ENCODE data around the gene STOML2.

Gene STOML2

GRCh38 chr9:35108461-35108860, 5.5 kb upstream of the STOML2 start:
- DNase-seq (ENCODE audit: extremely low spot score, insufficient read length, low read depth) (no peak), FAIRE-seq (no peak)

DNA sequence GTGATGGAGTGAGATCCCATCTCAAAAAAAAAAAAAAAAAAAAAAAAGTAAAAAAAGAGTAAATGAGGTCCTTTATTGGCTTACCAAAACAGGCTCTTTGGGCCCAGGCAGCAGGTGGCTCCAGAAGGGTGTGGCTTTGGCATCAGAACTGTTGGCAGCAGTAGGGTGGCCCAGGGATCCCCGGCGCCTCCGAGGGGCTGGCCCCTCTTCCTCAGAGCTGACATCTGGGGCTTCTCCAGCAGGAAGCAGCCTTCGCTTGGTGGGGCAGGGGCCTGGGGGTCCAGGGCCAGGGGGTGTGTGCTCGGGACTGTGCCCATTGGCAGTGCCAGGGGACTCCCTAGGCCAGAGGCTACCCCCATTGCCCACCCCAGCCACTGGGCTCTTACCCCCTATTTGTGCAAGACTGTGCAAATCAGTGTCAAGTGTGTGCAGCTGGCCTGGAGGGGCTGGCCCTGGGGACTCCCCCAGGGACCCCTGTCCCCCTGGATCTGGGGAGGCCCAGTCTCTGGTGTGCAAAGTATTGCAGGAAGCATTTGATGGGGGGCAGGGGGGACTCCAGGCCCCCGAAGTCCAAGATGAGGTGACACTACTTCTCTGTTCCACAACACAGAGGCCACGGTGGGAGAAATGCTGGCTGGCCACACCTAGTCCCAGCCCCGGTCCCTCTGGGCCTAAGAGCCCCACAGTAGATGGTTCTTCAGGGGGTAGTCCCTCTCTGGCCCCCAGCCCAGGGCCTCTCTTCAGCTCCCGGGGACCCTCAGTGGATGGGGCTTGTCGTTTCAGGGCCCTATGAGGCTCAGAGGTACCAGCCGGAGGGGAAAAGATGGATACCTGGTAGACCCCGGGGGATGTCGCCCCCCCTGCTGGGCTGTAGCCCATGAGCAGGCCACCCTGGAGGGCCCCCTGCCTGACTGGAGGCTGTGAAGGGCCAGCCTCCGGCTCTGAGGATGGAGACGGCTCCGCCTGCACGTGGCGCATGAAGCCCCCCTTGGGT, 4.7 kb upstream of the STOML2 start:
- DNase-seq (ENCODE audit: extremely low spot score, insufficient read length, low read depth) (no peak), FAIRE-seq (no peak)

DNA sequence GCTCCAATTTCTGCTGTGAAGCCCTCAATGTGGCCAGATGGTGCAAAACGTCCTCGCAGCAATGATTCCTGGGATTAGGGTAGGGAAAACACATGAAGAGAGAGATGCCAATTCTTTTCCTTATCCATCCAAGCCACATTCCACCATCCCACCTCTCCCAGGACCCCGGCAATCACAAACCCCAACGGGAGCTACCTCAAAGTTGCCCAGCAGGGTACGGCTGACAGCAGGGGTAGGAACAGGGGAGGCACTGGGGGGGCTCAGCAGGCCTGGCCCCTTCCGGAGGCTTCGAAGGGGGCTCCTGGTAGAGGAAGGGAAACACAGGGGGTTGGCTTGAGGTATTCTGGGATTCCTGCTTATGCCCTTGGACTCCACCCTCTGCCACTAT, 3.4 kb upstream of the STOML2 start:
- no peak for FAIRE-seq

DNA sequence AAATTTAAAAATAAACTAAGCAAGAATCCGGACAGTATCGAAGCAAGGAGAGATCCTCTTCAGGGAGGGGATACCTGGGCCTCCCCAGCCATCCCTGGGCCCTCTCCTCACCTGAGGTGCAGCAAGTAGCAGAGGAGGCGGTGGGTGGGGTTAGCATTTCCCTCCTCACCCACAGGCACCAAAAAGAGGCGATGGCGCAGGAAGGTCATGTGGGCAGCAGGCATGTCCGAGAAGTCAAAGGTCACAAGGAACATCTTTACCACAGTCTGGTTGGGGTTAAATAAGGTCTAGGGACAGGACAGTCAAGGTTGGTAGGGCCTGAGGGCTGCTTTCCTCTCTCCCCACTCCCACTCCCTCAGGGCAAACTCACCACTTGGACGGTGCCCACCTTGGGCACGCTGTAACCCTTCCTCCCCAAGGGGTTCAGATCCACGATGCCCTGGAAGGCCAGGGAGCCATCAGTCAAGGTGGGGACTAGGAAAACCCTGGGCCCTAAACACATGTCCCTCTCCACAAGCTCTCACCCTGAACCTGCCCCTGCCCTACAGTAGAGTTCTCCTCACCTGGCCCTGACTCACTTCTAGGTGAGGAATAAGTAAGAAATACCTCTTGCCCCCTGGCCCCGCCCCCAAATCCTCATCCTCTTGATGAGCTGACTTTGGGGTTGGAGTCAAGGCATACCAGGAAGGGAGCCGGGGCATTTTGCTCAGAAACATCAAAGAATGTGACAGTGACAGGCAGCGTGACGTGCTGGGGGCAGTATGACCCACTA, 2.8 kb upstream of the STOML2 start:
- no peak for DNase-seq (ENCODE audit: extremely low spot score, insufficient read length, low read depth)

More for the DNA sequence above, 3.4 kb upstream of the STOML2 start:
- no peak for DNase-seq (ENCODE audit: extremely low spot score, insufficient read length, low read depth)

DNA sequence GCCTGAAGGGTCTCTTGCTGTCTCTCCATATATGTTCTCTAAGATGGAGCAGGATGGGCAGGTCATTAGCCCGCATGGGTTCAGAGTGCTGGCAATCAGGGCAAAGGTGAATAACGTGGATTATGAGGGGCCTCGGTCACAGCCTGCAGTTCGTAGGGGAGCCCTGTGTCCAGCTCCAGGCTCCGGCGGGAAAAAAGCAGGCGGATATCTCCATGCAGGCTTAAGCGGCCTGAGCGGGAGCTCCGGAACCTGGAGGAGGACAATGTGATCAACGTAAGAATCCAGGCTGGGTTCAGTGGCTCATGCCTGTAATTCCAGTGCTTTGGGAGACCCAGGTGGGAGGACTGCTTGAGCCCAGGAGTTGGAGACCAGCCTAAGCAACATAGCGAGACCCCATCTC, 2.2 kb upstream of the STOML2 start:
- DNase-seq (ENCODE audit: extremely low spot score, insufficient read length, low read depth): no peak
- no peak for FAIRE-seq

More for the DNA sequence above, 2.8 kb upstream of the STOML2 start:
- FAIRE-seq: no peak

- no peak for DNase-seq (ENCODE audit: extremely low spot score, insufficient read length, low read depth)
- no peak for FAIRE-seq
Observed at GRCh38 chr9:35104586-35104985, 1.7 kb upstream of the STOML2 start.

DNA sequence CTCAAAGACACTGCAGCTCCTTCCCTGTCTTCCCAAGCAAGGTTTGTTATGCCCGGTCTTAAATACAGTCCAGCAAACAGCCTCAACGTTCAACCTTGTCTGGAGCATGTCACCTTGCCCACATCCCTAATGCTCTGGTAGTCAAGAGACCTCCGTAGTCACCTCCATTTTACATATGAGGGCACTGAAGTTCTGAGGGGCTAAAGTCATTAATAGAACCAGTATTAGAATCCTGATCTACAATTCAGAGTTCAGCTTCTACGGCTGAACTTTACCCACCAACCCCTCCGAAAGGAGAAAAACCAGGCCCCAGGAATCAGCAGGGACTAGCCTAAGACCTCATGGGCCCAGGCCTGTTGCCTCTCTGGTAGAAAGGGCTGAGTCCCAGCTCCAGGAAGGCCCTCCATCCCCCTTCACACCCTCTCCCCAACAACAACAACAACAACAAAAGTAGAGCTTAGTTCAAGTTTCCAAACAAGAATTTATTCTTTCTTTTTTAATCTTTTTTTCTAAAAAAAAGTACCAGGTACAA, 795 bp upstream of the STOML2 start:
- no peak for DNase-seq (ENCODE audit: extremely low spot score, insufficient read length, low read depth)
- no peak for FAIRE-seq

DNA sequence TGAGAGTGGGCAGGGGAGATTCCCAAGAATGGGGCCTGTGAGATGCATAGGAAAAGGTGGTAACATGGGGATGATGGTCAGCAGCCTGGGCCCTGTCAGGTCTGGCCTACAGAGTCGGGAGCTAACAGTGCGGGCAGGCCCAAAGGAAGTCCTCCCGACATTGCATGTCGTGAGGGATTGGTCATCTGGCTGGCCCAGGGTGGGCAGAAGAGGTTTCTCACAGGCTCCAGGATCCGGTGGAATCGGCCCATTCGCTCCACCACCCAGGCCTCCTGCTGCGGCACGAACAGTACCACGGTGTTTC, 514 bp downstream of the STOML2 start:
- FAIRE-seq (no peak), DNase-seq (ENCODE audit: extremely low spot score, insufficient read length, low read depth) (no peak)

DNA sequence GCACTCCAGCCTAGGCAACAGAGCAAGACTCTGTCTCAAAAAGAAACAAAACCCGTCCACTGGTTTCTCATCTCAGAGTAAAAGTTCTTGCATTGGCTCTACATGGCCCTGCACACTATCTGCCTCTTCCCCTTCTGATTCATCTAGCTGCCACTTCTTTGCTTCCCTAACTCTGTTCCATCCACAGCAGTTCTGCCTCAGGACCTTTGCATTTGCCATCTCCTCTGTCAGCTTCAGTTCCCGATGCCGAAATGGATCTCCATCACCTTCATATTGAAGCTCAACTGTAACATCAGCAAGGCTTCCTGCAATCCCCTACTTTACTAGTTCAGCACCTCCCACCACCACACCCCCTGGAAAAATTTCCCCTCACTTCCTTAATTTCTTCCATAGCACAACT, 5.4 kb downstream of the STOML2 start:
- DNase-seq (ENCODE audit: extremely low spot score, insufficient read length, low read depth) (no peak), FAIRE-seq (no peak)

GRCh38 chr9:35096035-35096849, 6.7 kb downstream of the STOML2 start, which contains the start of gene PIGO:
Gene PIGO, minus strand, starts transcription at chr9:35096591. Its CDS starts 1,026 bp downstream, at chr9:35095565.
- DNase-seq (ENCODE audit: extremely low spot score, insufficient read length, low read depth) (peak; percentile 78), FAIRE-seq (peak; percentile 86)

GRCh38 chr9:35091536-35091935, 11.4 kb downstream of the STOML2 start:
- DNase-seq (ENCODE audit: extremely low spot score, insufficient read length, low read depth) (no peak), FAIRE-seq (no peak)

GRCh38 chr9:35089434-35089833, 13.5 kb downstream of the STOML2 start:
- DNase-seq (ENCODE audit: extremely low spot score, insufficient read length, low read depth) (no peak), FAIRE-seq (no peak)

GRCh38 chr9:35085078-35085477, 17.9 kb downstream of the STOML2 start:
- DNase-seq (ENCODE audit: extremely low spot score, insufficient read length, low read depth) (no peak), FAIRE-seq (no peak)

DNA sequence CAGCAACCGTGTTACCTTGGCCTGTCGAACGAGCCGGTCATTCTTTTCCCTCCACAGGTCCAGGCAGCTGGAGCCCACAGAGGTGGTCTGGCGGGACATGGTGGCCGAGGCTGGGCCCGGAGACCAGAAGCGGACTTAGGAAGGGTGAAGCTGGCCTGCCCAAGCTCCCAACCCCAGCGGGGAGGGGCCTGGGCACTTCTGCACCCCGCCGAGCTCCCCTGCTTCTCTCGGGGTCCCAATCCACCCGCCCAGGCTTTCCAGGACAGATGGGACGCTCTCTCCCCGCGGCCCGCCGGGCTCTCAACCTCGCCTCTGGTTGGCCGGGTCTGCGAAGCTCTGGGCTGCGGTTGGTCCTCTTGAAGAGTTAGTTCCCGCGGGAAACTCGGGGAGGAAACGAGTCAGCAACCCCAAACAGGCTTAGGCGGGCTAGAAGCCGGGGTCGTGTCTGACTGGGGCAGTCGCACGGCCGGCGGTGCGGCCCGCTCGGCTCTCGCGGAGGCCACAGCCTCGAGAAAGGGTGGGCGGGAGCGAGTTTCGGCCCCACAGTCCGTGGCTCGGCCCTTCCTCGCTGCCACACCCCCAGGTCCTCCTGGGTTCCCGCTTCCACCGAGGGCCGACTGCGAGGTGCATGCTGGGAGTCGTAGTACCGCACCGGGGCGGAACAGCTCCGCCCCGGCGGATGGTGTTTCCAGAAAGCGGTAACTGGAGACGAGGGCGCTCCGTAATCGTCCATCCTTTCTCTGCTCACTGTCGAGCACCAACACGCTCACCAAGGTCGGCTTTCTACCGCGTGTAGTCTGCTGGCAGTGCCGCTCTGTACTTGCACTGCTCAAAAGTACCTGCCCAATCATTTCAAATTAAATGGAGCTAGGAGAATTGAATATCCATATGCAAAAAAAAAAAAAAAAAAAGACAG, 23.2 kb downstream of the STOML2 start, which contains the start of gene FANCG:
Gene FANCG (minus strand): TSS at position 517 of the 916 bp plus-strand sequence. CDS start 418 bp downstream, at position 99.
- peak; percentile 83 for DNase-seq (ENCODE audit: extremely low spot score, insufficient read length, low read depth)
- peak; percentile 97 for FAIRE-seq

GRCh38 chr9:35079041-35079425, 23.9 kb downstream of the STOML2 start:
- FAIRE-seq (no peak), DNase-seq (ENCODE audit: extremely low spot score, insufficient read length, low read depth) (no peak)

GRCh38 chr9:35078066-35078465, 24.9 kb downstream of the STOML2 start:
- FAIRE-seq (no peak), DNase-seq (ENCODE audit: extremely low spot score, insufficient read length, low read depth) (no peak)

GRCh38 chr9:35076848-35077247, 26.1 kb downstream of the STOML2 start:
- no peak for FAIRE-seq
- DNase-seq (ENCODE audit: extremely low spot score, insufficient read length, low read depth): no peak

DNA sequence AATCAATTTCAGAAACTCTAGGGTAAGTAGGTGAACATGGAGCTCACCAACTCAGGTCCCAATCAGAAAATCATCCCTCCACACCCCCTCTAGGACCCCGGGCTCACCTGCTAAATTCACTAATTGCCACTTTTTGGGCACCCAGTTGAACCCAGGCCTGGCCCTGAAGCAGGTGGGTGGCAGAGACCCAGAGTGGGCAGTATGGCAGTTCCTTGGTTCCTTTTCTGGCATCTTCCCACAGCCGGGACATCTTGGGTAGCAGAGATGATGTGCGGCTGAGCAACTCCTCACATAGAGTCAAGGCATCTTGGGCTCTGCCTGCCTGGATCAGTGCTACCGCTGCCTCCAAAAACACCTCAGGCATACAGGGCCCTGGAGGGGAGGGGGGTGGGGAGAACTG, 27.6 kb downstream of the STOML2 start:
- DNase-seq (ENCODE audit: extremely low spot score, insufficient read length, low read depth): no peak
- no peak for FAIRE-seq

GRCh38 chr9:35074791-35075190, 28.1 kb downstream of the STOML2 start:
- DNase-seq (ENCODE audit: extremely low spot score, insufficient read length, low read depth): no peak
- FAIRE-seq: no peak
